ENCODE data around the gene DUSP28.

DUSP28 gene

DNA sequence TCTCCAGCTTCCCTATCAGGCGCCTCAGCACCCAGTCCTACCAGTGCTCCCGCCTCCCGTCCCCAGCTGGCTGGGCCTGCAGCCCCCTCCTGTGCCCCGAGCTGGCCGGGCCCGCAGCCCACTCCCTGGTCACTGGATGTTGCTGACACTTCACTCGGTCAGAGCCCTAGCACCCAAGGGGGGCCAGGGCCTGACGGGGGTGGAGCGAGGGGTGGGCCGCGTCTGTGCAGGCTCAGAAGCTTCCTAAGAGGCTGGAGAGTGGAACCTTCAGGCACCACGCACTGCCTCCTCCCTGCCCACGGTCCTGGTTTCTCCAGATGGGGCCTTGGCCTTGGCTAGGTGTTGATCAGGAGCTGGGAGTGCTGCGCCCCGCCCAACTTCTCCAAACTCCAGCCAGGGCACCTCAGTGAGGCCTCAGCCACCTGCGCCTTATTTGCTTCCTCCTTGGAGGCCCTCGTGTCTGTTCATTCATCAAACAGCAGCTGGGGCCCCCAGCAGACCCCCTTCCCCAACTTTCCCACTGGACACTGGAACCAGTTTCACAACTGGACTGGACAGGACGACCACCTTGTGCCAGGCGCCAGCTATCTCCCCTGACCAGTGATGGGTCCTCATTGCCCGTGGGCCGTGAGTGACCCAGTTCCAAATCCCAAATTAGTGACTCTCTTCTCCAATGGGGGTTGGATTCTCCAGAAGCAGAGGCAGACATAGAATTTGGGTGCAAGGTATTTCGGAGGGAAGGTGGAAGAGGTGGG, 43.1 kb downstream of the DUSP28 start (continued):
- TF ChIP-seq, protein P1, sequence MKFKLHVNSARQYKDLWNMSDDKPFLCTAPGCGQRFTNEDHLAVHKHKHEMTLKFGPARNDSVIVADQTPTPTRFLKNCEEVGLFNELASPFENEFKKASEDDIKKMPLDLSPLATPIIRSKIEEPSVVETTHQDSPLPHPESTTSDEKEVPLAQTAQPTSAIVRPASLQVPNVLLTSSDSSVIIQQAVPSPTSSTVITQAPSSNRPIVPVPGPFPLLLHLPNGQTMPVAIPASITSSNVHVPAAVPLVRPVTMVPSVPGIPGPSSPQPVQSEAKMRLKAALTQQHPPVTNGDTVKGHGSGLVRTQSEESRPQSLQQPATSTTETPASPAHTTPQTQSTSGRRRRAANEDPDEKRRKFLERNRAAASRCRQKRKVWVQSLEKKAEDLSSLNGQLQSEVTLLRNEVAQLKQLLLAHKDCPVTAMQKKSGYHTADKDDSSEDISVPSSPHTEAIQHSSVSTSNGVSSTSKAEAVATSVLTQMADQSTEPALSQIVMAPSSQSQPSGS (tag by site-specific recombination; IDR thresholded peaks at IDR 0.05; ENCODE audit: low read depth) = no peak
- TF ChIP-seq ZNF132 (tag by site-specific recombination; IDR thresholded peaks at IDR 0.05; ENCODE audit: borderline replicate concordance) (no peak), ZNF112 (tag by site-specific recombination; IDR thresholded peaks at IDR 0.05) (no peak), ZBTB1 (tag by site-specific recombination; IDR thresholded peaks at IDR 0.05) (no peak), ZBTB21 (tag by site-specific recombination; IDR thresholded peaks at IDR 0.05) (no peak), ZNF510 (tag by site-specific recombination; IDR thresholded peaks at IDR 0.05; ENCODE audit: insufficient replicate concordance) (no peak), BCL11A (tag by site-specific recombination; IDR thresholded peaks at IDR 0.05; ENCODE audit: low read depth) (no peak), REPIN1 (tag by site-specific recombination; IDR thresholded peaks at IDR 0.05; ENCODE audit: low read depth) (no peak)
- TF ChIP-seq, protein P2, sequence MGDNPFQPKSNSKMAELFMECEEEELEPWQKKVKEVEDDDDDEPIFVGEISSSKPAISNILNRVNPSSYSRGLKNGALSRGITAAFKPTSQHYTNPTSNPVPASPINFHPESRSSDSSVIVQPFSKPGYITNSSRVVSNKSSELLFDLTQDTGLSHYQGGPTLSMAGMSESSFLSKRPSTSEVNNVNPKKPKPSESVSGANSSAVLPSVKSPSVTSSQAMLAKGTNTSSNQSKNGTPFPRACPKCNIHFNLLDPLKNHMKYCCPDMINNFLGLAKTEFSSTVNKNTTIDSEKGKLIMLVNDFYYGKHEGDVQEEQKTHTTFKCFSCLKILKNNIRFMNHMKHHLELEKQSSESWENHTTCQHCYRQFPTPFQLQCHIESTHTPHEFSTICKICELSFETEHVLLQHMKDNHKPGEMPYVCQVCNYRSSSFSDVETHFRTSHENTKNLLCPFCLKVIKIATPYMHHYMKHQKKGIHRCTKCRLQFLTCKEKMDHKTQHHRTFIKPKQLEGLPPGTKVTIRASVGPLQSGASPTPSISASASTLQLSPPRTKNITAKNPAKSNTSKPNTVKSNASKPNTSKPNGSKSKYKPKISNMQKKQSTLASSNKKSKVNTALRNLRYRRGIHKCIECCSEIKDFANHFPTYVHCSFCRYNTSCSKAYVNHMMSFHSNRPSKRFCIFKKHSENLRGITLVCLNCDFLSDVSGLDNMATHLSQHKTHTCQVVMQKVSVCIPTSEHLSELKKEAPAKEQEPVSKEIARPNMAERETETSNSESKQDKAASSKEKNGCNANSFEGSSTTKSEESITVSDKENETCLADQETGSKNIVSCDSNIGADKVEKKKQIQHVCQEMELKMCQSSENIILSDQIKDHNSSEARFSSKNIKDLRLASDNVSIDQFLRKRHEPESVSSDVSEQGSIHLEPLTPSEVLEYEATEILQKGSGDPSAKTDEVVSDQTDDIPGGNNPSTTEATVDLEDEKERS (tag by site-specific recombination; IDR thresholded peaks at IDR 0.05) = no peak
- TF ChIP-seq, protein P3, sequence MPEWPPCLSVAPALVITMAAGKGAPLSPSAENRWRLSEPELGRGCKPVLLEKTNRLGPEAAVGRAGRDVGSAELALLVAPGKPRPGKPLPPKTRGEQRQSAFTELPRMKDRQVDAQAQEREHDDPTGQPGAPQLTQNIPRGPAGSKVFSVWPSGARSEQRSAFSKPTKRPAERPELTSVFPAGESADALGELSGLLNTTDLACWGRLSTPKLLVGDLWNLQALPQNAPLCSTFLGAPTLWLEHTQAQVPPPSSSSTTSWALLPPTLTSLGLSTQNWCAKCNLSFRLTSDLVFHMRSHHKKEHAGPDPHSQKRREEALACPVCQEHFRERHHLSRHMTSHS (tag by site-specific recombination; IDR thresholded peaks at IDR 0.05) = no peak
- TF ChIP-seq, protein P4, sequence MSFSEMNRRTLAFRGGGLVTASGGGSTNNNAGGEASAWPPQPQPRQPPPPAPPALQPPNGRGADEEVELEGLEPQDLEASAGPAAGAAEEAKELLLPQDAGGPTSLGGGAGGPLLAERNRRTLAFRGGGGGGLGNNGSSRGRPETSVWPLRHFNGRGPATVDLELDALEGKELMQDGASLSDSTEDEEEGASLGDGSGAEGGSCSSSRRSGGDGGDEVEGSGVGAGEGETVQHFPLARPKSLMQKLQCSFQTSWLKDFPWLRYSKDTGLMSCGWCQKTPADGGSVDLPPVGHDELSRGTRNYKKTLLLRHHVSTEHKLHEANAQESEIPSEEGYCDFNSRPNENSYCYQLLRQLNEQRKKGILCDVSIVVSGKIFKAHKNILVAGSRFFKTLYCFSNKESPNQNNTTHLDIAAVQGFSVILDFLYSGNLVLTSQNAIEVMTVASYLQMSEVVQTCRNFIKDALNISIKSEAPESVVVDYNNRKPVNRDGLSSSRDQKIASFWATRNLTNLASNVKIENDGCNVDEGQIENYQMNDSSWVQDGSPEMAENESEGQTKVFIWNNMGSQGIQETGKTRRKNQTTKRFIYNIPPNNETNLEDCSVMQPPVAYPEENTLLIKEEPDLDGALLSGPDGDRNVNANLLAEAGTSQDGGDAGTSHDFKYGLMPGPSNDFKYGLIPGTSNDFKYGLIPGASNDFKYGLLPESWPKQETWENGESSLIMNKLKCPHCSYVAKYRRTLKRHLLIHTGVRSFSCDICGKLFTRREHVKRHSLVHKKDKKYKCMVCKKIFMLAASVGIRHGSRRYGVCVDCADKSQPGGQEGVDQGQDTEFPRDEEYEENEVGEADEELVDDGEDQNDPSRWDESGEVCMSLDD (tag by site-specific recombination; IDR thresholded peaks at IDR 0.05) = no peak

DNA sequence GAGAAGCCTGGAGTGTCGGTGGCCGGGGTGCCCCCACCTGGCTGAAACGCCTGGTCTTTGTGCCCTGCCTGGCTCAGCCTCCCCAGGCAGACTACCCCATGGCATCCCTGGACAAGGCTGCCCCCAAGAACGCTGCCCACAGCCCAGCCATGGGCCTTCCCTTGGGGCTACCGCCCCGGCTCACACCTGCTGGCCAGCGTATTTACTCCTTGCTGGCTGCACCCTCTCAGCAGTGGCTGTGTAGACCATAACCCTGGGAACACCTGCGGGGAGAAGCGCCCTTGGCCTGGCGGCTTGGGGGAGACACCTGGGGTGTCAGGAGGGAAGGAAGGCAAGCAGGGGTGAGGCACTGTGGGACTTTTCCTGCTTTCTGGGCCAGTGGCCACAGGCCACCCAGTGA, 43.7 kb downstream of the DUSP28 start:
- ChIA-PET POLR2A (interaction anchor here (0.7 to 1.1 kb wide), 2 partner anchors 18 to 38 kb away, joined by 3 to 6 read pairs; partner anchors contain the start of gene CAPN10), CTCF (interaction anchor here (0.7 to 1.4 kb wide), 4 partner anchors 10 to 107 kb away, joined by 3 to 4 read pairs (median 3); no protein-coding TSS in a partner anchor)
- H3K27ac ChIP-seq (ENCODE audit: extremely low read depth, low read depth, low read length) = no peak overlapping the region
- H3K9me3 ChIP-seq (ENCODE audit: control insufficient read depth, insufficient read depth, low read depth, low read length) = no peaks in the 10 kb centered on the region
- no peaks in the 10 kb centered on the region; the same call in 1 of the 2 replicates for H3K4me1 ChIP-seq (ENCODE audit: control insufficient read depth, insufficient read depth, low read length)
- peaks cover 0 to 19% of the 10 kb centered on the region in 2 experiments; a peak in 2 of 3 replicates for H3K36me3 ChIP-seq (ENCODE audit: control insufficient read depth in 2 of 2, insufficient read depth in 1 of 2, low read length in 2 of 2)
- TF ChIP-seq ZNF610 (tag by site-specific recombination; IDR thresholded peaks at IDR 0.05; ENCODE audit: borderline replicate concordance) (no peak), ZIC2 (tag by site-specific recombination; IDR thresholded peaks at IDR 0.05) (peak; percentile 33; the same call in 1 of the 2 replicates)
- TF ChIP-seq, protein P5, sequence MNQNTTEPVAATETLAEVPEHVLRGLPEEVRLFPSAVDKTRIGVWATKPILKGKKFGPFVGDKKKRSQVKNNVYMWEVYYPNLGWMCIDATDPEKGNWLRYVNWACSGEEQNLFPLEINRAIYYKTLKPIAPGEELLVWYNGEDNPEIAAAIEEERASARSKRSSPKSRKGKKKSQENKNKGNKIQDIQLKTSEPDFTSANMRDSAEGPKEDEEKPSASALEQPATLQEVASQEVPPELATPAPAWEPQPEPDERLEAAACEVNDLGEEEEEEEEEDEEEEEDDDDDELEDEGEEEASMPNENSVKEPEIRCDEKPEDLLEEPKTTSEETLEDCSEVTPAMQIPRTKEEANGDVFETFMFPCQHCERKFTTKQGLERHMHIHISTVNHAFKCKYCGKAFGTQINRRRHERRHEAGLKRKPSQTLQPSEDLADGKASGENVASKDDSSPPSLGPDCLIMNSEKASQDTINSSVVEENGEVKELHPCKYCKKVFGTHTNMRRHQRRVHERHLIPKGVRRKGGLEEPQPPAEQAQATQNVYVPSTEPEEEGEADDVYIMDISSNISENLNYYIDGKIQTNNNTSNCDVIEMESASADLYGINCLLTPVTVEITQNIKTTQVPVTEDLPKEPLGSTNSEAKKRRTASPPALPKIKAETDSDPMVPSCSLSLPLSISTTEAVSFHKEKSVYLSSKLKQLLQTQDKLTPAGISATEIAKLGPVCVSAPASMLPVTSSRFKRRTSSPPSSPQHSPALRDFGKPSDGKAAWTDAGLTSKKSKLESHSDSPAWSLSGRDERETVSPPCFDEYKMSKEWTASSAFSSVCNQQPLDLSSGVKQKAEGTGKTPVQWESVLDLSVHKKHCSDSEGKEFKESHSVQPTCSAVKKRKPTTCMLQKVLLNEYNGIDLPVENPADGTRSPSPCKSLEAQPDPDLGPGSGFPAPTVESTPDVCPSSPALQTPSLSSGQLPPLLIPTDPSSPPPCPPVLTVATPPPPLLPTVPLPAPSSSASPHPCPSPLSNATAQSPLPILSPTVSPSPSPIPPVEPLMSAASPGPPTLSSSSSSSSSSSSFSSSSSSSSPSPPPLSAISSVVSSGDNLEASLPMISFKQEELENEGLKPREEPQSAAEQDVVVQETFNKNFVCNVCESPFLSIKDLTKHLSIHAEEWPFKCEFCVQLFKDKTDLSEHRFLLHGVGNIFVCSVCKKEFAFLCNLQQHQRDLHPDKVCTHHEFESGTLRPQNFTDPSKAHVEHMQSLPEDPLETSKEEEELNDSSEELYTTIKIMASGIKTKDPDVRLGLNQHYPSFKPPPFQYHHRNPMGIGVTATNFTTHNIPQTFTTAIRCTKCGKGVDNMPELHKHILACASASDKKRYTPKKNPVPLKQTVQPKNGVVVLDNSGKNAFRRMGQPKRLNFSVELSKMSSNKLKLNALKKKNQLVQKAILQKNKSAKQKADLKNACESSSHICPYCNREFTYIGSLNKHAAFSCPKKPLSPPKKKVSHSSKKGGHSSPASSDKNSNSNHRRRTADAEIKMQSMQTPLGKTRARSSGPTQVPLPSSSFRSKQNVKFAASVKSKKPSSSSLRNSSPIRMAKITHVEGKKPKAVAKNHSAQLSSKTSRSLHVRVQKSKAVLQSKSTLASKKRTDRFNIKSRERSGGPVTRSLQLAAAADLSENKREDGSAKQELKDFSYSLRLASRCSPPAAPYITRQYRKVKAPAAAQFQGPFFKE (tag by site-specific recombination; IDR thresholded peaks at IDR 0.05; ENCODE audit: borderline replicate concordance) = no peak
- no peak overlapping the region for H3K4me3 ChIP-seq (ENCODE audit: low read depth, low read length)

Measured in HEK293 (cell line).